Esophagus muscularis mucosa (tissue), 3 donors: ENCODE results near the gene ENPP3.

Source experiments
- POLR2AphosphoS5 ChIP-seq, 2 donors: sonication (generic); formaldehyde crosslinking; IDR thresholded peaks; one replicate each; pipeline ENCODE4 v1.6.1; 2017; ENCODE audit warnings: antibody characterized with exemption in 2 of 2
- TF ChIP-seq, protein P1 (sequence below), 3 experiments: fragments of 200-600 bp in 2 of 3; fragments of 450-650 bp in 1 of 3; sonication (generic) in 2 of 3; IDR thresholded peaks; one replicate each; pipeline ENCODE4 v1.5.1; 2017 to 2019; ENCODE audit warnings: antibody characterized with exemption in 3 of 3, mild to moderate bottlenecking in 2 of 3, moderate library complexity in 1 of 3

DNA sequence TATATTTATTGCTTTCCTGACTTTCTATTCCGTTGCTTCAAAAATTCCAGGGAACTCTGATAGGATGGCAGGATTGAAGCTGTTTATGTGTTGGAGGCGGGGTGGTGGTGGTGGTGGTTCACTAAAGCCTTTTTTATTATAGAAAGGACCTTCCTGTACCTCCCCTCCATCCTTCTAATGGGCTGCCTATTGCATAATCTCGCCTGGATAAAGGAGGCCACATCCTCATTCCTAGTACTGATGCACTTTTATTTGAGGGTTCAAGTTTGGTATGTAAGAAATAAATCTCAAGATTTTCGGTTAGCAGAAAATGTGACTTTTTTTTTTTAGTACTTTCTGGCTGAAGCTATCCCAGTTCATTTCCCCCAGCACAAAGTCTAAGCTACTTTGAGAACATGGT is 92.4 kb downstream of the ENPP3 start:
- no peak for TF ChIP-seq POLR2AphosphoS5 (IDR thresholded peaks at IDR 0.05)
- TF ChIP-seq, protein P1, sequence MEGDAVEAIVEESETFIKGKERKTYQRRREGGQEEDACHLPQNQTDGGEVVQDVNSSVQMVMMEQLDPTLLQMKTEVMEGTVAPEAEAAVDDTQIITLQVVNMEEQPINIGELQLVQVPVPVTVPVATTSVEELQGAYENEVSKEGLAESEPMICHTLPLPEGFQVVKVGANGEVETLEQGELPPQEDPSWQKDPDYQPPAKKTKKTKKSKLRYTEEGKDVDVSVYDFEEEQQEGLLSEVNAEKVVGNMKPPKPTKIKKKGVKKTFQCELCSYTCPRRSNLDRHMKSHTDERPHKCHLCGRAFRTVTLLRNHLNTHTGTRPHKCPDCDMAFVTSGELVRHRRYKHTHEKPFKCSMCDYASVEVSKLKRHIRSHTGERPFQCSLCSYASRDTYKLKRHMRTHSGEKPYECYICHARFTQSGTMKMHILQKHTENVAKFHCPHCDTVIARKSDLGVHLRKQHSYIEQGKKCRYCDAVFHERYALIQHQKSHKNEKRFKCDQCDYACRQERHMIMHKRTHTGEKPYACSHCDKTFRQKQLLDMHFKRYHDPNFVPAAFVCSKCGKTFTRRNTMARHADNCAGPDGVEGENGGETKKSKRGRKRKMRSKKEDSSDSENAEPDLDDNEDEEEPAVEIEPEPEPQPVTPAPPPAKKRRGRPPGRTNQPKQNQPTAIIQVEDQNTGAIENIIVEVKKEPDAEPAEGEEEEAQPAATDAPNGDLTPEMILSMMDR (IDR thresholded peaks at IDR 0.05), result no peak
